ENCODE measurements around the gene LGALS7. TPM values are rescaled to one million over a fixed set of nuclear protein-coding genes. Genes with fewer than 3 reads are reported as not detected.

LGALS7 gene
- total and polyA plus RNA-seq, 2 of the 4 experiments (the other 2 are of a cell fraction): not detected

DNA sequence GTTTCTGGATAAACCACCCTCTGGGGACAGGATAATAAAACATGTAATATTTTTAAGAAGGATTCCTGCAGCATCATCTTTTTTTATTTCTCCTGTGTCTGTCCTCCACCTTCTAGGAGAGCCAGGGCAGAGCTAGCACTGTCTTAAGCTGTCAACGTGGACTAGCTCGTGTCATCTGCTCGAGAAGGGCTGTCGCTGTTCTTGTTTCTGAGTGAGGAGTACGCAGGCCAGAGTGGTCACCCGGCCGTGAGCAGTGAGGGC, 42.9 kb downstream of the LGALS7 start:
- BruUV-seq (replicated peaks): no TSS peak
- H2BK20ac ChIP-seq (ENCODE audit: low read depth, low read length): no peak overlapping the region
- TF ChIP-seq RFX5 (IDR thresholded peaks at IDR 0.05; ENCODE audit: low read depth, low read length) (no peak), CEBPB (IDR thresholded peaks at IDR 0.05; ENCODE audit: low read depth, low read length) (no peak), MXI1 (IDR thresholded peaks at IDR 0.05; ENCODE audit: borderline replicate concordance, low read depth, low read length) (no peak), BHLHE40 (IDR thresholded peaks at IDR 0.05; ENCODE audit: low read depth, low read length) (no peak), RCOR1 (IDR thresholded peaks at IDR 0.05; ENCODE audit: insufficient replicate concordance, low read length) (no peak), MAZ (IDR thresholded peaks at IDR 0.05; ENCODE audit: borderline replicate concordance, low read depth, low read length) (no peak), CHD1 (IDR thresholded peaks at IDR 0.05; ENCODE audit: low read depth, low read length) (no peak)
- TF ChIP-seq, protein P1, sequence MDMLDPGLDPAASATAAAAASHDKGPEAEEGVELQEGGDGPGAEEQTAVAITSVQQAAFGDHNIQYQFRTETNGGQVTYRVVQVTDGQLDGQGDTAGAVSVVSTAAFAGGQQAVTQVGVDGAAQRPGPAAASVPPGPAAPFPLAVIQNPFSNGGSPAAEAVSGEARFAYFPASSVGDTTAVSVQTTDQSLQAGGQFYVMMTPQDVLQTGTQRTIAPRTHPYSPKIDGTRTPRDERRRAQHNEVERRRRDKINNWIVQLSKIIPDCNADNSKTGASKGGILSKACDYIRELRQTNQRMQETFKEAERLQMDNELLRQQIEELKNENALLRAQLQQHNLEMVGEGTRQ (IDR thresholded peaks at IDR 0.05; ENCODE audit: low read depth, low read length): no peak
- TF ChIP-seq, protein P2, sequence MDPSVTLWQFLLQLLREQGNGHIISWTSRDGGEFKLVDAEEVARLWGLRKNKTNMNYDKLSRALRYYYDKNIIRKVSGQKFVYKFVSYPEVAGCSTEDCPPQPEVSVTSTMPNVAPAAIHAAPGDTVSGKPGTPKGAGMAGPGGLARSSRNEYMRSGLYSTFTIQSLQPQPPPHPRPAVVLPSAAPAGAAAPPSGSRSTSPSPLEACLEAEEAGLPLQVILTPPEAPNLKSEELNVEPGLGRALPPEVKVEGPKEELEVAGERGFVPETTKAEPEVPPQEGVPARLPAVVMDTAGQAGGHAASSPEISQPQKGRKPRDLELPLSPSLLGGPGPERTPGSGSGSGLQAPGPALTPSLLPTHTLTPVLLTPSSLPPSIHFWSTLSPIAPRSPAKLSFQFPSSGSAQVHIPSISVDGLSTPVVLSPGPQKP (IDR thresholded peaks at IDR 0.05; ENCODE audit: borderline replicate concordance, low read depth, low read length): no peak
- H3K23ac ChIP-seq (ENCODE audit: low read depth, low read length): no peak overlapping the region
- no peak overlapping the region for H4K91ac ChIP-seq (ENCODE audit: insufficient read depth, low read depth, low read length)
- no peak overlapping the region for H2BK15ac ChIP-seq (ENCODE audit: low read depth, low read length)
- peaks cover 55% of the 10 kb centered on the region for H3K36me3 ChIP-seq (ENCODE audit: control insufficient read depth, insufficient read depth, low read length)
- no peak overlapping the region for H4K8ac ChIP-seq (ENCODE audit: low read depth in 2 of 2, low read length in 2 of 2)
- ChIA-PET CTCF (no interaction called here), POLR2A (ENCODE audit: unreplicated experiment) (no interaction called here)
- no peak overlapping the region for H2AK5ac ChIP-seq (ENCODE audit: low read depth, low read length)
- in situ Hi-C loops (cut with MboI; ENCODE audit: low sequenced_read_pairs): loop anchor here (25.0 kb wide), 1 partner anchor 182 kb away; the partner anchor contains the start of gene CCER2
- no peak overlapping the region for H3K56ac ChIP-seq (ENCODE audit: extremely low read depth, insufficient read depth, low read length)
- no peak overlapping the region for H2BK120ac ChIP-seq (ENCODE audit: low read depth, low read length)
- no peaks in the 10 kb centered on the region for H3K9me3 ChIP-seq (ENCODE audit: control insufficient read depth, insufficient read depth, low read length)
- no peak overlapping the region for H4K5ac ChIP-seq (ENCODE audit: low read depth, low read length)
- H3K14ac ChIP-seq (replicated peaks; ENCODE audit: low read depth, low read length): no peak overlapping the region
- peaks cover 13 to 25% of the 10 kb centered on the region in 2 experiments; a peak in 3 of 4 replicates for H3K79me1 ChIP-seq (ENCODE audit: low read depth in 1 of 2, low read length in 2 of 2)
- no peak overlapping the region for H3K4me3 ChIP-seq (ENCODE audit: insufficient read depth, low read depth, low read length)
- peak overlapping the region; percentile 10 for H2AFZ ChIP-seq (replicated peaks; ENCODE audit: low read length, poor library complexity)
- no peak for DNase-seq
- intact Hi-C loops (cut with micrococcal nuclease): loop anchor here (5.0 kb wide), 1 partner anchor 102 kb away; the partner anchor contains the start of gene ECH1
- peaks cover 35% of the 10 kb centered on the region for H4K20me1 ChIP-seq (ENCODE audit: insufficient read depth, low read length)
- no peaks in the 10 kb centered on the region for H3K27me3 ChIP-seq (ENCODE audit: control insufficient read depth, insufficient read depth, low read length)
- H3K27ac ChIP-seq (ENCODE audit: insufficient read depth, low read length): no peak overlapping the region
- no peak overlapping the region for H3K4me2 ChIP-seq (ENCODE audit: low read depth, low read length)
- H2AK9ac ChIP-seq (replicated peaks; ENCODE audit: low read depth, low read length, poor library complexity): no peak overlapping the region
- no peak overlapping the region for H3K18ac ChIP-seq (ENCODE audit: low read depth, low read length)
- no peak overlapping the region for H3K9ac ChIP-seq (ENCODE audit: low read depth, low read length)
- H3K9me1 ChIP-seq (ENCODE audit: insufficient read depth, low read length): 0 out of 2 replicates have a peak, but pooled peaks cover 3% of the 10 kb centered on the region
- peaks cover 14% of the 10 kb centered on the region for H3K4me1 ChIP-seq (ENCODE audit: control insufficient read depth, insufficient read depth, low read length)
- dilution Hi-C loops (cut with HindIII; ENCODE audit: low sequenced_read_pairs, unreplicated experiment): no loop called here
- no CpG with 5 or more reads among the region's 7 CpGs for WGBS, 2 experiments (ENCODE audit: extremely low coverage in 2 of 2, insufficient read length in 1 of 2)
- no peak for ATAC-seq (ENCODE audit: low read depth)
- no peak overlapping the region for H2BK5ac ChIP-seq (ENCODE audit: low read depth, low read length, poor library complexity, severe bottlenecking)
- H3K4ac ChIP-seq (ENCODE audit: low read depth, low read length): no peak overlapping the region
